GM19193 (cell line): ENCODE data around the gene ARHGAP25.

Source experiments
- POLR2A ChIP-seq: IDR thresholded peaks from 4 replicates; pipeline ENCODE4 v1.6.1; 2011; ENCODE audit not compliant: insufficient read depth, insufficient read length; ENCODE audit errors: extremely low read depth

The ARHGAP25 gene

DNA sequence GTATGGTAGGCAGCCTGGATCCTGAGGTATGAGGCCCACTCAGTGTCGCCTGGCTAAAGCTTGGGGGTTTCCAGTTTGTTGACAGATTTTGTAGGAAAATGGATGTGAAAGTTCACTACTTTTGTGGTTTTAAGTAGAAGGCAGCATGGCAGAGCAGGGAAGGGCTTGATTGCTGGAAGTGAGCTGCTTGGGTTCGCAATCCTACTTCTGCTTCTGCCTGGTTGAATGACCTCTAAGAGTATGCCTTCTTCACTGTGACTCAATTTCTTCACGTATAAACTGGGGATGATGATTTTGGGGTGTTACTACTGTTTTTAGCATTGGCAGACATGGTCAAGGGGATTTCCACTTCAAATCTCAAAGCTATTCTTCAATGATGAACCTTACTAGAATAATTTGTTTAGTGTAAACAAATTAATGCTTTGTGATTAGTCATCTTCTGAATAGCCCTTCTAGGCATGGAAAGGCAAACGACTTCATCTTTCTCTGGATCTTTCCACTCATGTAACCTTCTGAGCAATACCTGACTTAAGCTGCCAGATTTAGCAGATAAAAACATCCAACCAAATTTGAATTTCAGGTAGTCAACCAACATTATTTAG lies 123.3 kb downstream of the ARHGAP25 start:
- no peak for TF ChIP-seq POLR2A

DNA sequence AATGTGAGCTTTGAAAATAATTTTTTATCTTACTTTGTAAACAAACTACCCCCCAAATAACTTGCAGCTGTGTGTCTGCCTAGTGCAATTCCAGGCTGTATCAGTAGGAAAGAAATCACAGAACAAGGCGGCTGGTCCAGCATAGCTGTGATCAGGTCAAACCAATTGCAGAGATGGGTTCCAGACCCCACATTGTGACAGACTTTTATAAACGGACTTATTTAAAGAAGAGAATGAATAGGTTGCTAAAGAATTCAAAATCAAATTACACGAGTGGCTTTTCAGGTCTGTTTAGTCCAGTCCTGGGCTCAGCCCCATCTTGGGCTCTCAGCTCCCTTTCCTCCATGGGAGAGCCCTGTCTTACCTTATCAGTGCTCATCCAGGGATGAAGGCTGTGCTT lies 125.5 kb downstream of the ARHGAP25 start:
- no peak for TF ChIP-seq POLR2A

DNA sequence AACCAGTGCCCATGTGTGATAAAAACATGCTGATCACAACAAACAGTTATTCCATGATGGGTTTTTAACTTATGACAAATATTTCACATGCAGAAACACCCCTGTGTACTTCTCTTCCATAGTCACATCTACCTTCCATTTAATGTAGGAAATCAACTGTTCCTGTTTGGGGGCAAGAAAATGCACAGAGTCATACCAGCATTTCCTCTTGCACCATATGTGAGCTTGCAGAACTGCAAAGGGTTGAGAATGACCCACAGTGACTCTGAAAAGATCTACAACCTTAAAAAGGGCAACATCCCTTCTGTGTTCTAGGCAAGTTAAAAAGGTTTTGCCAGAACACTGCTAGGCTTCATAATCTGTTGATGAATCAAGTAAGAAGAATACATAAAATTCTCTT lies 126.7 kb downstream of the ARHGAP25 start:
- TF ChIP-seq POLR2A: no peak

DNA sequence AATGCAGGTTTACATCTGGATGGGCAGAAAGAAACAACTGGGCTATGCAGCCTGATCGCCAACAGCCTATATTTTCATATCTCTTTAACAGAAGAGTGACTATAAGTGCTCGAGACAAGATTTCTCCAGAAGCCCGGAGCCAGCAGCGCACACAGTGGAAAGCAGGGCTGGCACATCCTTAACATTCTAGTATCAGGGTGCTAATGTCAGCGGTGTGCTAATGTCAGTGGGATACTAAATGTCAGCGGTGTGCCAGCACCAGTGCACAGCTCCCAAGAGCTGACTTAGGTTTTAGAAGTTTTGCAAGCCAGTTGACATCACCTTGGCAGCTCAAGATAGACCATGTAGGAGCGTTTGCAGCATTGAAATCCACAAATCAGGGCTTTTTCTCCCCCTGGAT lies 128.3 kb downstream of the ARHGAP25 start:
- TF ChIP-seq POLR2A: no peak

DNA sequence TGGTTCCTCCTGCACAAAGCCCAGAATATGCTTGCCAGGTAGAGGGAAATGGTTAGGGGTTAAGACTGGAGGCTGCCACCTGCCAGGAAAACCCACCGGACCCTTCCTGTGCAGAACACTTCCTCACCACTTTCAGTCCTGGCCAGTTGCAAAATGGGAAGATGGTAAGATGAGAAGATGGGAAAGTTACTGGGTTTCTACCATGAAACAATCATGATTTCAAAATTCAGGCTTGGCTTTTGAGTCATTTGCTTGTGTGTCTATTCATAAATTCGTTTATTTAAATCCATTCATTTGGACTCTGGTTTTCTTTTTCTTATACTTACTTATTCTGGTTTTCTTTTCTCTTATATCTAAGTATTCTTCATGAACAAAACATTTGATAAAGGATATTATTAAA lies 129.4 kb downstream of the ARHGAP25 start:
- no peak for TF ChIP-seq POLR2A

DNA sequence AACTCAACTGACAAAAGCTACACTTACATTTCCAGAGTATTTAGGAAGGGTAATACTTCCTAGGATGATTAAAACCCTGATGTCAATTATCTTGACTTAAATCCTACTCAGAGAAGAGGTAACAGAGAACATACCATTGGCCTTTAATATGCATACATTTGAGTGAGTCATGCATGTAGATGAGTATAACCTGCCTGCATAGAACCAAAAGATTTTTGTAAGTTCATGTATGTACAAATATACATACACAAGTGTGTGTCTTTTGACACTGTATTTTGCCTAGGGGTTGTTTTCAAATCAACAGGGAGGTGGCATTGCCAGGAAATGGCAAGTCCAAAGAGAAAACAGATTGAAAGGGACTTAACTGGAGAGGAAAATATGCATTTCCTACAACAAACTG lies 130.5 kb downstream of the ARHGAP25 start:
- TF ChIP-seq POLR2A: no peak

DNA sequence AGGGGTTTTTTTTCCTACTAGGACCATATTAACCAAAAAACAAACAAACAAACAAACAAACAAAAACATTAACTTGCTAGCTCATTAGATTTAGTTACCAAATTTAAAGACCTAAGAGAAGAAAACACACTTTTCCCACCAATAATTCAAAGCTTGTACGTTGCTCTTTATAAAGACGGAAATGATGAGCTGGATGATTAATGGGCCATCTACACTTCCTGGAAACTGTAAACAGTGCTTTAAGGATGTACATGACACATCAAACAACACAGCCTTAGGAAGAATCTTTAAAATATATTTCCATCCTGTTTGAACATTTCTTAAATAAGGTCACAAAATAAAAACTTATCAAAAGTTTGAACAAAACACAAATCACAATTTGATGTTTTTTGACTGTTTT lies 135.6 kb downstream of the ARHGAP25 start:
- no peak for TF ChIP-seq POLR2A

DNA sequence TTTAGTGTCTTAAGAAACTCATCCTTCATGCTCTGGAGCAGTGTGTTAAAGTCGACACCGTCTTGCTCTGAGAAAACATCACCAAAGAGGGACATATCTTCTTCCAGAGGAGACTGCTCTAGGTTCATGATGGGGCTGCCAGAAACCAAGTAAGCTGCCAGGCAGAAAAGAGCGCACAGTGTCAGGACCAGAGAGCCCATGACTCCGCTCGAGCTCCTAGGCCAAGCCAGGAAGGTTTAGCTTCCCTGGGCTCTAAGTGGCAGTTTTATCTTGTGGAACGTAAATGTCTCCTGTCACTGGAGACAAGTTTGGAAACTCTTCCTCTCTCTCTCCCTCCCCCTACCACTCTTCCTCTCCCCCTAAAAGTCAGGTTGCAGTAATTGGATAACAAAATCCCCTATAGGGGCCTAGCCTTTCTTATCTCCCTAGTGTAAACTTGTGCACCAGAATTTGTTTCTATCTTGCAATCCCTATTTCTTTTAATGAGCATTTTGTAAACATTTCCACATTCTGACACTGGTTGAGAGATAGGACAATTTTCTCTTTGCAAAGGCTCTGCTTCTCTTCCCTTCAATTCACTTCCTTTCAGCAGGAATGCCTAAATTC lies 136.7 kb downstream of the ARHGAP25 start, which contains the start of gene BMP10:
Gene BMP10, minus strand, starts transcription at position 239 of the 606 bp plus-strand sequence. Its CDS starts 39 bp downstream, at position 200.
- no peak for TF ChIP-seq POLR2A
